Measurements from ENCODE around the gene IL23R.
"Not testable (repeated sequence)": the region's sequence is repeated elsewhere in the genome, so short reads cannot be mapped to it uniquely, and the experiment has no call there.

The IL23R gene

DNA sequence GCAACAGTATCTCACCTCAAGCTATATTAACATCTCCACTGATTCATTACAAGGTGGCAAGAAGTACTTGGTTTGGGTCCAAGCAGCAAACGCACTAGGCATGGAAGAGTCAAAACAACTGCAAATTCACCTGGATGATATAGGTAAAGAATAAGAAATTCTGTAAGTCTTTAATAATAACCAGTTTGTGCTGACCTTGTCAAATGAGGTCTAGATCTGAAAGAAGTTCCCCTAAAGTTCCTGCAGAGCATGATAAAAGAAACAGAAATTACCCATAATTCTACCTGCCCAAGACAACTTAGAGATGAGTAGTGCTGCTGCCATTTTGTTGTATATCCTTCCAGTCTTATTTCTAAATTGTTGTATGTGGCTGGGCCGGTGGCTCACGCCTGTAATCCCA is 34.5 kb downstream of the IL23R start:
- TF ChIP-seq EZH2phosphoT487 (IDR thresholded peaks at IDR 0.05; ENCODE audit: low read depth) = no peak
- TF ChIP-seq, protein P1, sequence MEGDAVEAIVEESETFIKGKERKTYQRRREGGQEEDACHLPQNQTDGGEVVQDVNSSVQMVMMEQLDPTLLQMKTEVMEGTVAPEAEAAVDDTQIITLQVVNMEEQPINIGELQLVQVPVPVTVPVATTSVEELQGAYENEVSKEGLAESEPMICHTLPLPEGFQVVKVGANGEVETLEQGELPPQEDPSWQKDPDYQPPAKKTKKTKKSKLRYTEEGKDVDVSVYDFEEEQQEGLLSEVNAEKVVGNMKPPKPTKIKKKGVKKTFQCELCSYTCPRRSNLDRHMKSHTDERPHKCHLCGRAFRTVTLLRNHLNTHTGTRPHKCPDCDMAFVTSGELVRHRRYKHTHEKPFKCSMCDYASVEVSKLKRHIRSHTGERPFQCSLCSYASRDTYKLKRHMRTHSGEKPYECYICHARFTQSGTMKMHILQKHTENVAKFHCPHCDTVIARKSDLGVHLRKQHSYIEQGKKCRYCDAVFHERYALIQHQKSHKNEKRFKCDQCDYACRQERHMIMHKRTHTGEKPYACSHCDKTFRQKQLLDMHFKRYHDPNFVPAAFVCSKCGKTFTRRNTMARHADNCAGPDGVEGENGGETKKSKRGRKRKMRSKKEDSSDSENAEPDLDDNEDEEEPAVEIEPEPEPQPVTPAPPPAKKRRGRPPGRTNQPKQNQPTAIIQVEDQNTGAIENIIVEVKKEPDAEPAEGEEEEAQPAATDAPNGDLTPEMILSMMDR (IDR thresholded peaks at IDR 0.05; ENCODE audit: low read depth, low read length) = no peak
- H3K4me1 ChIP-seq (ENCODE audit: low read length) = no peaks in the 10 kb centered on the region
- H3K27me3 ChIP-seq (ENCODE audit: low read depth, low read length) = no peaks in the 10 kb centered on the region
- no peak overlapping the region for H2AFZ ChIP-seq (ENCODE audit: low read depth, low read length)
- H3K9ac ChIP-seq (ENCODE audit: low read length) = no peak overlapping the region
- no peaks in the 10 kb centered on the region for H3K79me2 ChIP-seq (ENCODE audit: low read length)
- H3K36me3 ChIP-seq (replicated peaks; ENCODE audit: low read depth, low read length) = no peaks in the 10 kb centered on the region
- no peak overlapping the region for H3K4me2 ChIP-seq (ENCODE audit: low read length)
- no peaks in the 10 kb centered on the region for H4K20me1 ChIP-seq (ENCODE audit: insufficient read depth, low read length)
- no peak overlapping the region for H3K27ac ChIP-seq (ENCODE audit: low read length)
- no peaks in the 10 kb centered on the region for H3K9me3 ChIP-seq (ENCODE audit: insufficient read depth, low read length)
- no peak overlapping the region for H3K4me3 ChIP-seq (ENCODE audit: low read length)

- Histone ChIP-seq H3K27me3 (ENCODE audit: low read depth, low read length) (no peaks in the 10 kb centered on the region), H3K4me3 (ENCODE audit: low read length) (no peak overlapping the region), H4K20me1 (ENCODE audit: insufficient read depth, low read length) (no peaks in the 10 kb centered on the region), H3K79me2 (ENCODE audit: low read length) (no peaks in the 10 kb centered on the region), H3K9me3 (ENCODE audit: insufficient read depth, low read length) (no peaks in the 10 kb centered on the region), H3K36me3 (replicated peaks; ENCODE audit: low read depth, low read length) (no peaks in the 10 kb centered on the region), H3K4me1 (ENCODE audit: low read length) (no peaks in the 10 kb centered on the region), H2AFZ (ENCODE audit: low read depth, low read length) (no peak overlapping the region), H3K27ac (ENCODE audit: low read length) (no peak overlapping the region), H3K9ac (ENCODE audit: low read length) (no peak overlapping the region), H3K4me2 (ENCODE audit: low read length) (no peak overlapping the region)
- TF ChIP-seq, protein P1 (IDR thresholded peaks at IDR 0.05; ENCODE audit: low read depth, low read length) = no peak
- TF ChIP-seq EZH2phosphoT487 (IDR thresholded peaks at IDR 0.05; ENCODE audit: low read depth) = no peak
Measured at GRCh38 chr1:67201891-67202290, 35.6 kb downstream of the IL23R start.

DNA sequence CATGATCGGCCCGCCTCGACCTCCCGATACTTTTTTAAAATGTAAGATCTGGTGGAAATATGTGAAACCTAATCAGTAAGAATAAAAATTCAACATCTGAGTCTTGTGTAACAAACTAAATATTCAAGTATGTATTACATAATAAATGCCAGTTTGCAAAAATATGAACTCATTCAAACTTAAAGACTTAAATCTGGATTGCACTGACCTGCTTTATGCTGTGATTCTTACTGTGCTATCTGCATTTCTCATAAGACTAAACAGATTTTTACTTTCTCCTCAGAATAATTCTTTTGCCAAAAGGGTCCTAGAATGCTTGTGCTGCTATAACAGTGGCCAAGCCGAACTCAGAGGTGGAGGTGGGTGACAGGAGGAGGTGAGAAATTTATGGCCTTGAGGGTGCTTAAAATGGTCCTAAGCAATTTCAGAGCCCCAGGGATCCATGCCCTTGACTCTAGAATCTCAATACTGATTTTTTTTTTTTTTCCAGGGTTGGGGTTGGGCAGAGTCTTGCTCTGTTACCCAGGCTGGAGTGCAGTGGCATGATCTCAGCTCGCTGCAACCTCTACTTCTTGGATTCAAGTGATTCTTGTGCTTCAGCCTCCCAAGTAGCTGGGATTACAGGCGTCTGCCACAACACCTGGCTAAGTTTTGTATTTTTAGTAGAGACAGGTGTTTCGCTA is 38.2 kb downstream of the IL23R start:
- no peaks in the 10 kb centered on the region for H3K27me3 ChIP-seq (ENCODE audit: low read depth, low read length)
- no peak overlapping the region for H2AFZ ChIP-seq (ENCODE audit: low read depth, low read length)
- no peak overlapping the region for H3K27ac ChIP-seq (ENCODE audit: low read length)
- H4K20me1 ChIP-seq (ENCODE audit: insufficient read depth, low read length) = no peaks in the 10 kb centered on the region
- no peaks in the 10 kb centered on the region for H3K79me2 ChIP-seq (ENCODE audit: low read length)
- H3K4me2 ChIP-seq (ENCODE audit: low read length) = no peak overlapping the region
- H3K9me3 ChIP-seq (ENCODE audit: insufficient read depth, low read length) = no peaks in the 10 kb centered on the region
- no peak overlapping the region for H3K9ac ChIP-seq (ENCODE audit: low read length)
- H3K4me1 ChIP-seq (ENCODE audit: low read length) = no peaks in the 10 kb centered on the region
- H3K4me3 ChIP-seq (ENCODE audit: low read length) = no peak overlapping the region
- TF ChIP-seq, protein P1 (IDR thresholded peaks at IDR 0.05; ENCODE audit: low read depth, low read length) = no peak
- TF ChIP-seq EZH2phosphoT487 (IDR thresholded peaks at IDR 0.05; ENCODE audit: low read depth) = no peak
- no peaks in the 10 kb centered on the region for H3K36me3 ChIP-seq (replicated peaks; ENCODE audit: low read depth, low read length)

DNA sequence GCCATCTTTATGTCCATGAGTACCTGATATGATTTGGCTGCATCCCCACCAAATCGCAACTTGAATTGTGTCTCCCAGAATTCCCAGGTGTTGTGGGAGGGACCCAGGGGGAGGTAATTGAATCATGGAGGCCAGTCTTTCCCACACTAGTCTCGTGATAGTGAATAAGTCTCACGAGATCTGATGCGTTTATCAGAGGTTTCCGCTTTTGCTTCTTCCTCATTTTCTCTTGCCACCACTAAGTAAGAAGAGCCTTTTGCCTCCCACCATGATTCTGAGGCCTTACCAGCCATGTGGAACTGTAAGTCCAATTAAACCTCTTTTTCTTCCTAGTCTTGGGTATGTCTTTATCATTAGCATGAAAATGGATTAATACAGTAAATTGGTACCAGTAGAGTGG is 41.1 kb downstream of the IL23R start:
- not testable (repeated sequence) for H3K4me2 ChIP-seq (ENCODE audit: low read length); H3K9me3 ChIP-seq (ENCODE audit: insufficient read depth, low read length); H3K4me1 ChIP-seq (ENCODE audit: low read length); H3K79me2 ChIP-seq (ENCODE audit: low read length); H3K27me3 ChIP-seq (ENCODE audit: low read depth, low read length); H3K36me3 ChIP-seq (replicated peaks; ENCODE audit: low read depth, low read length); H3K9ac ChIP-seq (ENCODE audit: low read length); H2AFZ ChIP-seq (ENCODE audit: low read depth, low read length); H3K4me3 ChIP-seq (ENCODE audit: low read length); H3K27ac ChIP-seq (ENCODE audit: low read length); H4K20me1 ChIP-seq (ENCODE audit: insufficient read depth, low read length)

Measured in OCI-LY3 (cell line).